Body of pancreas (tissue), 4 donors: ENCODE data around the gene SRBD1.

Experiments used
- CTCF ChIP-seq, 7 experiments: fragments of 450-650 bp in 4 of 7; fragments of 200-600 bp in 3 of 7; sonication (generic) in 3 of 7; IDR thresholded peaks; one replicate each; pipeline ENCODE4 v1.5.1; 2016 to 2019; ENCODE audit warnings: antibody characterized with exemption in 7 of 7
- POLR2A ChIP-seq, 3 donors: fragments of 450-650 bp; IDR thresholded peaks; one replicate each; pipeline ENCODE4 v1.6.1; 2016; ENCODE audit warnings: antibody characterized with exemption in 3 of 3, mild to moderate bottlenecking in 2 of 3

GRCh38 chr2:45614871-45615415 lies 3.9 kb upstream of the SRBD1 start:
- TF ChIP-seq CTCF (IDR thresholded peaks at IDR 0.05) (no peak), POLR2A (IDR thresholded peaks at IDR 0.05) (no peak)
